Esophagus muscularis mucosa (tissue), 4 donors: Measurements from ENCODE around the gene MAP4K1.

Experiments used
- CTCF ChIP-seq, 3 experiments: fragments of 200-600 bp in 2 of 3; fragments of 450-650 bp in 1 of 3; sonication (generic) in 2 of 3; IDR thresholded peaks; one replicate each; pipeline ENCODE4 v1.5.1; 2017 to 2019; ENCODE audit warnings: antibody characterized with exemption in 3 of 3, mild to moderate bottlenecking in 2 of 3, moderate library complexity in 1 of 3
- EP300 ChIP-seq: sonication (generic); formaldehyde crosslinking; IDR thresholded peaks from one replicate; pipeline ENCODE4 v1.6.1; 2017; ENCODE audit warnings: antibody characterized with exemption
- POLR2A ChIP-seq: fragments of 450-650 bp; IDR thresholded peaks from one replicate; pipeline ENCODE4 v1.6.1; 2017; ENCODE audit warnings: antibody characterized with exemption, moderate library complexity, mild to moderate bottlenecking, low read depth
- POLR2AphosphoS5 ChIP-seq, 2 donors: sonication (generic); formaldehyde crosslinking; IDR thresholded peaks; one replicate each; pipeline ENCODE4 v1.6.1; 2017; ENCODE audit warnings: antibody characterized with exemption in 2 of 2

GRCh38 chr19:38543286-38543806 is 74.4 kb downstream of the MAP4K1 start:
- TF ChIP-seq POLR2A (no peak), CTCF (IDR thresholded peaks at IDR 0.05) (no peak), POLR2AphosphoS5 (IDR thresholded peaks at IDR 0.05) (no peak), EP300 (no peak)
